PC-9 (cell line): ENCODE data around the gene LRRC1.

Experiments
- EZH2 ChIP-seq: fragments of 200-600 bp; sonication (generic); IDR thresholded peaks from 2 replicates; pipeline ENCODE4 v1.8.0; 2017; ENCODE audit warnings: antibody characterized with exemption, low read depth
- TF ChIP-seq, protein P1 (sequence below): fragments of 200-600 bp; sonication (generic); conservative IDR thresholded peaks from 2 replicates; pipeline ENCODE4 v1.6.1; 2017; ENCODE audit warnings: mixed run types, antibody characterized with exemption, mild to moderate bottlenecking, moderate library complexity

DNA sequence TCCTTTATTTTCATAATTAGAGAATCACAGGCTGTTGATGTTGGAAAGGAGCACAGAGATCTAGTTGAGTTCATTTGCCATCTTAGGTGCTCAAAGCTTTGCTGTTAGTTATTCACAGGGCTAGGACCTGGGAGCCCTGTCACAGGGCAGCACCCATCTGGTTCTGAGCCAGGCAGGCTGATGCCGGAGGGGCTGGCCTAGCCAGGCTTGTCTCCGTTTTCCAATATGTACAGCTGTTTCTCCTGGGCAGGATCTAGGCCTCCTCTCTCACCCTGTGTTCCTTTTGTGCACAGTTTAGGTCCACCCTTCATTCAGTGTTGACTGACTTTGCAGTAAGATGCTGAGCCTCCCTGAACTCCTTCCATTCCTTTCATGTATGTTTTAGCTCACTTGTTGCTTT is 33.4 kb downstream of the LRRC1 start:
- TF ChIP-seq, protein P1, sequence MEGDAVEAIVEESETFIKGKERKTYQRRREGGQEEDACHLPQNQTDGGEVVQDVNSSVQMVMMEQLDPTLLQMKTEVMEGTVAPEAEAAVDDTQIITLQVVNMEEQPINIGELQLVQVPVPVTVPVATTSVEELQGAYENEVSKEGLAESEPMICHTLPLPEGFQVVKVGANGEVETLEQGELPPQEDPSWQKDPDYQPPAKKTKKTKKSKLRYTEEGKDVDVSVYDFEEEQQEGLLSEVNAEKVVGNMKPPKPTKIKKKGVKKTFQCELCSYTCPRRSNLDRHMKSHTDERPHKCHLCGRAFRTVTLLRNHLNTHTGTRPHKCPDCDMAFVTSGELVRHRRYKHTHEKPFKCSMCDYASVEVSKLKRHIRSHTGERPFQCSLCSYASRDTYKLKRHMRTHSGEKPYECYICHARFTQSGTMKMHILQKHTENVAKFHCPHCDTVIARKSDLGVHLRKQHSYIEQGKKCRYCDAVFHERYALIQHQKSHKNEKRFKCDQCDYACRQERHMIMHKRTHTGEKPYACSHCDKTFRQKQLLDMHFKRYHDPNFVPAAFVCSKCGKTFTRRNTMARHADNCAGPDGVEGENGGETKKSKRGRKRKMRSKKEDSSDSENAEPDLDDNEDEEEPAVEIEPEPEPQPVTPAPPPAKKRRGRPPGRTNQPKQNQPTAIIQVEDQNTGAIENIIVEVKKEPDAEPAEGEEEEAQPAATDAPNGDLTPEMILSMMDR: no peak
- TF ChIP-seq EZH2: no peak
